Hematopoietic multipotent progenitor cell treated with erythropoietin and hydrocortisone succinate and interleukin-3 and kit ligand, for 15 days (in vitro differentiated cells): ENCODE results near the gene DNAAF9.
"Not testable (repeated sequence)": the region's sequence is repeated elsewhere in the genome, so short reads cannot be mapped to it uniquely, and the experiment has no call there.

ENCODE experiments used
- DNase-seq: peaks from one replicate; pipeline ENCODE4 v3.0.0-alpha.2; 2015; ENCODE audit warnings: low spot score

The DNAAF9 gene

GRCh38 chr20:3407040-3407770 lies at the start of gene DNAAF9:
DNAAF9 (minus strand) TSS chr20:3407669; CDS start chr20:3407557, 112 bp downstream.
- no peak for DNase-seq

GRCh38 chr20:3456648-3457047 lies 49.2 kb upstream of the DNAAF9 start:
- no peak for DNase-seq

GRCh38 chr20:3454831-3455230 lies 47.4 kb upstream of the DNAAF9 start:
- DNase-seq: no peak

GRCh38 chr20:3452690-3453089 lies 45.2 kb upstream of the DNAAF9 start:
- DNase-seq: no peak

- no peak for DNase-seq
Observed at GRCh38 chr20:3452136-3452535, 44.7 kb upstream of the DNAAF9 start.

- DNase-seq: no peak
Observed at GRCh38 chr20:3449319-3449718, 41.9 kb upstream of the DNAAF9 start.

- no peak for DNase-seq
Observed at GRCh38 chr20:3447321-3447720, 39.9 kb upstream of the DNAAF9 start.

GRCh38 chr20:3446779-3447178 lies 39.3 kb upstream of the DNAAF9 start:
- DNase-seq: peak; percentile 22

GRCh38 chr20:3436864-3437574 lies 29.6 kb upstream of the DNAAF9 start:
- no peak for DNase-seq

GRCh38 chr20:3434232-3434631 lies 26.8 kb upstream of the DNAAF9 start:
- no peak for DNase-seq

GRCh38 chr20:3433744-3434143 lies 26.3 kb upstream of the DNAAF9 start:
- DNase-seq: no peak

- no peak for DNase-seq
Observed at GRCh38 chr20:3432844-3433243, 25.4 kb upstream of the DNAAF9 start.

GRCh38 chr20:3431109-3431508 lies 23.6 kb upstream of the DNAAF9 start:
- DNase-seq: no peak

- no peak for DNase-seq
Observed at GRCh38 chr20:3430376-3431069, 23.1 kb upstream of the DNAAF9 start.

- not testable (repeated sequence) for DNase-seq
Observed at GRCh38 chr20:3426766-3427165, 19.3 kb upstream of the DNAAF9 start.

- no peak for DNase-seq
Observed at GRCh38 chr20:3423126-3423525, 15.7 kb upstream of the DNAAF9 start.

GRCh38 chr20:3421985-3422384 lies 14.5 kb upstream of the DNAAF9 start:
- no peak for DNase-seq

GRCh38 chr20:3420211-3420707 lies 12.8 kb upstream of the DNAAF9 start:
- no peak for DNase-seq

- not testable (repeated sequence) for DNase-seq
Observed at GRCh38 chr20:3418161-3418560, 10.7 kb upstream of the DNAAF9 start.

- no peak for DNase-seq
Observed at GRCh38 chr20:3414122-3414521, 6.7 kb upstream of the DNAAF9 start.

GRCh38 chr20:3413393-3413889 lies 6.0 kb upstream of the DNAAF9 start:
- no peak for DNase-seq

GRCh38 chr20:3412600-3413392 lies 5.3 kb upstream of the DNAAF9 start:
- no peak for DNase-seq
